GM10266 (cell line): ENCODE measurements around the gene C10orf95.

Experiments
- DNase-seq: peaks from one replicate; pipeline ENCODE4 v3.0.0; 2012; ENCODE audit errors: extremely low spot score
- TF ChIP-seq, protein P1 (sequence below): IDR thresholded peaks from 2 replicates; pipeline ENCODE4 v1.5.1; 2012; ENCODE audit warnings: mild to moderate bottlenecking, low read depth; ENCODE audit not compliant: control insufficient read depth, insufficient read depth; ENCODE audit errors: missing control alignments

C10orf95 gene

DNA sequence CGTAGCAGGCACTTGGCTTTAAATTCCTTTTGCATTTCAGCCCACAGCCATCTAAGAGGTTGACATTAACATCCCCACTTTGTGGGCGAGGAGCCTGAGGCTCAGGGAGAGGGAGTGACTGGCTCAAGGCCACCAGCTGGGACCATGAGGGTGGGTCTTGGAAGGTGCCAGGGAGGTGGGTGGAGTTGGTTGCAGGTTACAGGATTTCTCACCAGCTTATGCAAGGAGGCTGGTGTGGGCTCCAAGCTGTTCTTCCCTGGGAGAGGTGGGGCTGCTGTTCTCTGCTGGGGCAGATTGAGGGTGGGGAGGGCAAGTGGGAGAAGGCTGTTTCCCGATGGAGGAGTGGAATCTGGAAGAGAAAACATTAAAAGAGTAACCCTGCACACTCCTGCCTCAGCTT lies 14.1 kb upstream of the C10orf95 start:
- no peak for DNase-seq

GRCh38 chr10:102463983-102464382 lies 12.6 kb upstream of the C10orf95 start:
- no peak for DNase-seq
- TF ChIP-seq, protein P1, sequence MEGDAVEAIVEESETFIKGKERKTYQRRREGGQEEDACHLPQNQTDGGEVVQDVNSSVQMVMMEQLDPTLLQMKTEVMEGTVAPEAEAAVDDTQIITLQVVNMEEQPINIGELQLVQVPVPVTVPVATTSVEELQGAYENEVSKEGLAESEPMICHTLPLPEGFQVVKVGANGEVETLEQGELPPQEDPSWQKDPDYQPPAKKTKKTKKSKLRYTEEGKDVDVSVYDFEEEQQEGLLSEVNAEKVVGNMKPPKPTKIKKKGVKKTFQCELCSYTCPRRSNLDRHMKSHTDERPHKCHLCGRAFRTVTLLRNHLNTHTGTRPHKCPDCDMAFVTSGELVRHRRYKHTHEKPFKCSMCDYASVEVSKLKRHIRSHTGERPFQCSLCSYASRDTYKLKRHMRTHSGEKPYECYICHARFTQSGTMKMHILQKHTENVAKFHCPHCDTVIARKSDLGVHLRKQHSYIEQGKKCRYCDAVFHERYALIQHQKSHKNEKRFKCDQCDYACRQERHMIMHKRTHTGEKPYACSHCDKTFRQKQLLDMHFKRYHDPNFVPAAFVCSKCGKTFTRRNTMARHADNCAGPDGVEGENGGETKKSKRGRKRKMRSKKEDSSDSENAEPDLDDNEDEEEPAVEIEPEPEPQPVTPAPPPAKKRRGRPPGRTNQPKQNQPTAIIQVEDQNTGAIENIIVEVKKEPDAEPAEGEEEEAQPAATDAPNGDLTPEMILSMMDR, result no peak

More for the DNA sequence above, 14.1 kb upstream of the C10orf95 start:
- TF ChIP-seq, protein P1, result no peak

DNA sequence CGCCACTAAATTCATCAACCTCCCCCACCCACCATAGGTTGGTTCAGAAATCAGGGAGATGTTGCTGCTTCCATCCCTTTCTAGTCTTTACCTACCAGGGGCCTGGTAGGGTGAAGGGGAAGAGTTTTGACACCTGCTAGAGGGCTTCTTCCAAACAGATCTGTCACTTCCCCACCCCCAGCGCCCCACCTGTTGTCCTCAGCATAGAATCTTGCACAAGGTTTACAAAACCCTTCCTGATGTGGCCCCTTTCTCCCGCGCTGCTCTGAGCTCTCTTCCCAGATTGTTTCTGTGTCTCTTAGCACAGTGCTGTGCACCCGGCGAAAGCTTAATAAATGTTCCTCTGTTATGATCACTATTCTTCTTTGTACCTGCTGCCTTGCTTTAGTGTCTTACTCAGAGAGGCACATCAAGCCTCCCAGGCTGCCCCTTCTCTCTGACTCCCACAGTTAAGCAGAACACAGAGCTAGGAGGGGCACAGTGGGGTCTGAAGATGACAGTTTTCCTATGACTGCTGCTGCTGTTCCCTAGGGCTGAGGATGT lies 11.2 kb upstream of the C10orf95 start:
- no peak for DNase-seq
- TF ChIP-seq, protein P1, result no peak

GRCh38 chr10:102461187-102462054 lies 10.1 kb upstream of the C10orf95 start:
- peak; percentile 98 for DNase-seq

GRCh38 chr10:102460836-102461186 lies 9.5 kb upstream of the C10orf95 start:
- no peak for DNase-seq
- TF ChIP-seq, protein P1, result no peak

More at GRCh38 chr10:102461187-102462054, 10.1 kb upstream of the C10orf95 start:
- TF ChIP-seq, protein P1, result no peak

DNA sequence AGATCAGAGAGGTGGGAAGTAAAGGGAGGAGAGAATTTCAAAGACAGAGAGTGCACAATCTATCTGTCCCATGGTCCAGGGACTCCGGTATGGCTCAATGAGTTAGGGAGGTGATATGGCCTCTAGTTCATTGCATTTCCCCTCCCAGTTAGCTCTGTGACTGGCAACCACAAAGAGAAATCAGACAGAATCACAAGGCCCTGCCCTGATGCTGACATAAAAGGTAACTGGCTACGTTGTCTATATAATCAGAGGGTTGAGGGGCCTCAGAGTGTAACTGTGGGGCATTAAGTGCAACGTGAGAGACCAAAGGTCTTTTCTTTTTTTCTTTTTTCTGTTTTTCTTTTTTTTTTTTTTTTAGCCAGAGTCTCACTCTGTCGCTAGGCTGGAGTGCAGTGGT lies 7.3 kb upstream of the C10orf95 start:
- TF ChIP-seq, protein P1, result no peak

DNA sequence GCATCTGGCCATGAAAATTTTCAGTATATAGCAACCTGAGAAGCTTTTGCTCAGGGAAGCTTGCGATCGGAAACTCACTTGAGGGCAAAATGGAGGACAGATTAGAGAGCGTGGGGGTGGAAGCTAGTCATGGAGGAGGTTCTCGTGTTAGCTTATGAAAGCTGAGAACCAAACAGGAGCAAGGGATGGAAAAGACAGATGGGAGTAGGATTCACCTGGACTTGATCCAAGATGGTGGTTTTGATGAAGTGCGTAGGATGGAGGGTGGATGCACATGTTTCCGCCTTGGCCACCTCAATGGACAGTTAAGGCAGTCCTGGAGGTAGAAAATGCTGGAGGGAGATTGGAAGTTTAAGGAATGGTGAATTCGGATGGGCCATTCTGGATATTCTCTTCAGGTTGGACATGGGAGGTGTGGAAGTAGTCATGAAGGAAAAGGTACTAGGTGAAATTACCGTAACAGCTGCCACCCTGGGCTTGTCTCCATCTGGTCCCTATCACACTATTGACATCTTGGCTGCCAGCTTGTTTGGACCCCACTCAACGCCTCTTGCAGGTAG lies 6.3 kb upstream of the C10orf95 start:
- TF ChIP-seq, protein P1, result no peak
- DNase-seq, result no peak

More for the DNA sequence above, 7.3 kb upstream of the C10orf95 start:
- no peak for DNase-seq
